Measurements from ENCODE around the gene G0S2.

GRCh38 chr1:209647156-209647555, 28.1 kb upstream of the G0S2 start:
- no peak for TF ChIP-seq CTCF (IDR thresholded peaks at IDR 0.05)
- no peak for TF ChIP-seq POLR2A (IDR thresholded peaks at IDR 0.05)
- no peak for TF ChIP-seq EP300 (IDR thresholded peaks at IDR 0.05)
